Measurements from ENCODE around the gene MRPS24.

- TF ChIP-seq RFX5 (IDR thresholded peaks at IDR 0.05; ENCODE audit: low read depth, low read length) (no peak), LARP7 (IDR thresholded peaks at IDR 0.05) (no peak), CTCF (IDR thresholded peaks at IDR 0.05 in 2 of 3, conservative IDR thresholded peaks at IDR 0.05 in 1 of 3; ENCODE audit: control insufficient read depth in 2 of 3, extremely low read depth in 1 of 3, insufficient read depth in 1 of 3, low read depth in 3 of 3, low read length in 3 of 3) (no peak), CHD4 (IDR thresholded peaks at IDR 0.05) (no peak), NR2C2 (IDR thresholded peaks at IDR 0.05; ENCODE audit: borderline replicate concordance, control insufficient read depth, insufficient read length, low read depth) (no peak), POLR2A (IDR thresholded peaks at IDR 0.05; ENCODE audit: low read depth, low read length) (no peak), ASH2L (IDR thresholded peaks at IDR 0.05; ENCODE audit: borderline replicate concordance, low read depth) (no peak), EZH2 (IDR thresholded peaks at IDR 0.05; ENCODE audit: borderline replicate concordance, control insufficient read depth, low read depth, low read length) (no peak), CEBPZ (IDR thresholded peaks at IDR 0.05; ENCODE audit: low read depth, low read length) (no peak), SPI1 (IDR thresholded peaks at IDR 0.05; ENCODE audit: borderline replicate concordance, insufficient read depth, low read depth, low read length) (no peak), PAX5 (IDR thresholded peaks at IDR 0.05; ENCODE audit: borderline replicate concordance, low read depth, low read length) (no peak), HDAC6 (IDR thresholded peaks at IDR 0.05; ENCODE audit: unreplicated experiment) (no peak)
Measured at GRCh38 chr7:43891069-43891955, 22.0 kb upstream of the MRPS24 start.

All from GM12878 (cell line).